NCI-H1694 (cell line): ENCODE data around the gene TIMM10.

Experiments used
- DNase-seq: peaks from one replicate; lab custom pipeline; 2025; lab: John Stamatoyannopoulos, UW

Gene TIMM10

DNA sequence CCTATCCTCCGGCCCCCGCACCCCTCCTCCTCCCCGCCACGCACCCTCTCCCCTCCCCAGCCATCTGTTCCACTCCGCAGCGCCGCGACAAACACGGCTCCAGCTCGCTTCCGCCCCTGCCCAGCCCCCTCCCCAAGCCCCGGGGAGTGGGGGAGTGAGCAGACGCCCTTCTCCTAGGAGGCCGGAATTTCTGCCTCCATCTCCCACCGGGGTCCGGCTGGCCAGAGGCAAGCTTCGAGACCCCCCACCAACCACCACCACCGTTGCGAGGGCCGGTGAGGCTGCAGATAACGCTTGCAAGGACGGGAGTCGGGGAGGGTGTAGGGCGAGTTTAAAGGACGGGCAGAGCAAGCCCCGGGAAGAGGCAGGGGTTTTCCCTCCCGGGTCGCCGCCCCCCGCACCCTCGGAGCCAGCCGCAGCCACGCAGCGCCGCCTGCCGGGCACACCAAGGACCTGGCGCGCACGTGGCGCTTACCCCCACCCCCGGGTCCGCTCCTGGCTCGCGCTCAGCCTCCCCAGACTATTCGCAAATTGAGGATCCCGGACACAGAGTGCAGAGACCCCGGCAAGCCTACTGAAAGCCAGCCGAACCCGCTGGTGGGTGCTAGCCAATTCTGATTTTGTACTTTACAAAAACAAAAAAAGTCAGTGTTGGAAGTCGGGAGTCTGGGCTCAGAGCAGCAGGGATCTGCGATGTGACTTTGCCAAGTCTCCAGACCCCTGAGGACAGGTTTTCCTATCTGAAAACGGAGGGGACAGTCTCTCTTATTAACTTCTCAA lies 47.6 kb downstream of the TIMM10 start:
- DNase-seq = peak; percentile 38

DNA sequence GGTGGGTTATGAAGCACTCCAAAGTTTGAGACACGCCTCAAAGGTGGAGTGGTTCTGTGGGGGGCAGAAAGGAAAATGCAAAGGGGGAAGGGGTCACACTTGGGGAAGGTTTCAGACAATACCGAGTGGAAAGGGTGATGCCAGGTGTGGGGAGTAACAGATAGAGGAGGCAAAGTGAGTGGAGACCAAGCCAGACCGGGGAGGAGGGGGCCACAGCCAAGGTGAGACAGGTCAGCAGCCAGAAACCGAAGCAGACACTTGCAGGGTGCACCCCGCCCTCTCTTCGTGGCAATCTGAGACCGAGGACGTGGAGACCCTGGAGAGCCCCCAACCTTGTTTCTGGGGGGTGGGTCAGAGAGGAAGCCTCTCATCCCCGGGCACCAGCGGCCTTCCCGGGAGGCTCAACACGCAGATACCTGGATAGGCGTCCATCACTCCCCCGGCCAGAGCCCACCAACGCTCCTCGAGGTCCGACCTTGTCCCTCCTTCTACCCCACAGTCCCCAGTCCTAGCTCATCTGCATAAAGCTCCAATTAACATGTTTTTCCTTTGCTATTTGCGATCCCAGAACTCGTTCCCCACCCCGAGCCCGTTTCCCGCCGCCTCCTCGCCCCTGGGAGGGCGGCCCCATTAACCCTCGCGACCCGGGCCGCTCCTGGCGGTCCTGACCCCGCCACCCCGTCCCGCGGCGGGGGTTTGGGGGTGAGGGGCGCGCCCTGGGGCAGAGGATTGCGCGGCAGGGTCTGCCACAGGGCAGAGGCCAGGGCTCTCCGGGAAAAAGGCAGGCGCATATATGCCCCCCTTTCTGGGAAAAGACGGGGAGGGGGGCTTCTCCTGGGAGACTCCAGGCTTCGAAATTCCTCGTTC lies 48.4 kb downstream of the TIMM10 start:
- DNase-seq = no peak

DNA sequence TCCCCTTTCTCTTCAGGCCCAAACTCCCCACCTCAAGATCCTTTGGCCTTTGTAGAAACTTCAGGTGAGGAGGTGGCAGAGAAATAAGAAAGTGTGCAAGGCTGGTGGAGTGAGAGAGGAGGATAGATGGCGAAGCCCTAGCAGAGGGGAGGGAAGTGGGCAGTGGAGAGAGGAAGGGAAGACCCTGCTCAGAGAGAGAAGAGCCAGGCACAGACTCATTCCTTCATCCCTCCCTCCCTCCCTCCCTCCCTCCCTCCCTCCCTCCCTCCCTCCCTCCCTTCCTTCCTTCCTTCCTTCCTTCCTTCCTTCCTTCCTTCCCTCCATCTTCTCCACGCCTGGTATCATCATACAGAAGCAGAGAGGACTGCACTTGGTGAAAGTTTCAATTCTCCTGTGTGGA lies 49.2 kb downstream of the TIMM10 start:
- no peak for DNase-seq

DNA sequence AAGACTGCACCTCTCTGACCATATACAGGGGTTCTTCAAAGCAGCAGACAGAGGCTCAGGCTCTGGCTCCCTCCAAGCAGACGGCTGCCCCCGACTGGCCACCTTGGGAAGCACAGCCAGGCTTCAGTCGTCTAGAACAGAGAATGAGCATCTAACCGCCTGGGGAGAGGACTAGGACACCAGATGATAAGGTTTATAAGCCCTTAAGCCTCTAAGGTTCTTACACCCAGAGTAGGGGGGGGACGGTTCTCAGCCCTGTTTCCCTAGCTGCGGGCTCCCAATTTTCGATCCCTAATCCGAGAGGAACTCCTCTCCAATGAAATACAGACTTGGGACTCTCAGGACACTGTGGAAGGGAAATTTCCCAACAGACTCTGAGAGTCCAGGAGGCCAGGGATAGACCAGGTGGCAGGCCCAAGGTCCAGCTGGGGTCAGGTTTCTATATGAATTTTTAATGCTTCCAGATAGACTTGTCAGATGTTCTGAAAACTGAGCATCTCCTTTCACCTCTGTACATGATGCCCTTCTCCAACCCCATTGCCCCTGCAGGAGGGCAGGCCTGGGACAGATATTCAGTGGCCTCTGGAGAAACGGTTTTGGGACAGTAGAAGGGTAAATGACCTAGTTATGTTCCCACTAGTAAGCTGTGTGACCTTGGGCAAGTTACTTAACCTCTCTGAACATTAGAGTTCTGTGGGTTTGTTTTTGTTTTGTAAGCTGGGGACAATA lies 50.0 kb downstream of the TIMM10 start:
- peak; percentile 64 for DNase-seq

DNA sequence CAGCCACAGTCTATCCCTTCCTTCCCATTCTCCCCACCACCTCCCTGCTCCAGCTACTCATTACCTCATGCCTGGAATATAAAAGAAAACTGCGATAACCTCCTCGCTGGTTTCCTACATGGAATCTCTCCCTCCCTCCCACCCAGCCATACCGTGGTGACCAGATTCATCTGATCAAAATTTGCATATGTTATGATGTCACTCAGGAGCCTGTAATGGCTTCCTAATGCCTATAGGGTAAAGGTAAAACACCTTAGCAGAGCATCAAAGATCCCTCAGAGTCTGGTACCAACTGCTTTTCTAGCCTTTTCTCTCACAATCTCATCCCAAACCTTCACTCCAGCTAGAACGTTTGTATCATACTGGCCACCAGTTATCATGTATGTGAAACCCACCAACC lies 50.6 kb downstream of the TIMM10 start:
- DNase-seq = no peak

DNA sequence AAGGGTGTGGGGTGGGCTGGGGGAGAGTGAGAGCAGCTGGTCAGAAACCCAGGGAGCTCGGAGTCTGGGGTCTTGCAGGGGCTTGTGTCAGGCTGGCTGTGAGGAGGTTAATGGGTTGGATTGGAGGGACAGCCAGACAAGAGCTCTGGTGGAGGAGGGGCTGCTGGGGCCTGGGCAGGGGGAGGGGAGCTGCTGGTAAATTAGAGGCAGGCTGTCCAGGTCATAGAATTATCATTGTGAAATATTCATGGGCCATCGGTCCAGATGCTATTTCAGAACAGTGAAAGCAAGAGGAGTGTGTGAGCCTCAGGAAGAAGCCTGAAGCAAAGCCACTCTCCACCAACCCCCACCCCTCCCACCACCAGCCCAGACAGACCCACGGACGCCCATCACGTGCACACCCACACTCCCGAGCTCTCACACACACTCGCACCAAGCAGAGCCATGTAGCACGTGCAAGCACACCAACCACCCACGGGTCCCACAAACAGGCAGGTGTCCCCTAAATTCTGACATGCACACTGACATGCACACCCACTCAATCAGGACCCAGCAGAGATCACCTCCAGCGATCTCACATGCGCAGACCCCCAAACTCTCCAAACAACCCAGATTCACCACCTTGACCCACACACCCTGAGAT lies 51.4 kb downstream of the TIMM10 start:
- no peak for DNase-seq
